HL-60 (cell line): ENCODE measurements around the gene OR56A5.

ENCODE experiments used
- GABPA ChIP-seq: IDR thresholded peaks from 2 replicates; pipeline ENCODE4 v1.6.1; 2012; ENCODE audit warnings: low read depth
- TF ChIP-seq, protein P1 (sequence below): IDR thresholded peaks from one replicate; pipeline ENCODE4 v1.5.1; 2011; ENCODE audit warnings: low read length, control low read depth, inconsistent platforms; ENCODE audit not compliant: insufficient read depth

DNA sequence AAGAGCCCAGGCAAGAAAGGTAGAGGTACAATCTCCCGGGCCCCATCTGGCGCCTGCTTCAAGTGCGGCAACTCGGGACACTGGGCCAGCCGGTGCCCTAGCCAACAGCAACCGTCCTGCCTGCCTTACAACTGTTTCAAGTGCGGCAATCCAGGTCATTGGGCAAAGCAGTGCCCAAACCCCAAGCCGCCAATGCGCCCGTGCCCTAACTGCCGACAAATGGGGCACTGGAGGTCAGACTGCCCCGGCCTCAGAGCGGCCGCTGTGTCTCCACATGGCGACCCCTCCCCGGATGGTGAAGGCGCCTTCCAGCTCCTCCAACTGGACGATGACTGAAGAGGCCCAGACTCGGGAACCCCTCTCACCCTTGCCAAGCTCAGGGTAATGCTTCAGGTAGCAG is 37.7 kb downstream of the OR56A5 start:
- TF ChIP-seq, protein P1, sequence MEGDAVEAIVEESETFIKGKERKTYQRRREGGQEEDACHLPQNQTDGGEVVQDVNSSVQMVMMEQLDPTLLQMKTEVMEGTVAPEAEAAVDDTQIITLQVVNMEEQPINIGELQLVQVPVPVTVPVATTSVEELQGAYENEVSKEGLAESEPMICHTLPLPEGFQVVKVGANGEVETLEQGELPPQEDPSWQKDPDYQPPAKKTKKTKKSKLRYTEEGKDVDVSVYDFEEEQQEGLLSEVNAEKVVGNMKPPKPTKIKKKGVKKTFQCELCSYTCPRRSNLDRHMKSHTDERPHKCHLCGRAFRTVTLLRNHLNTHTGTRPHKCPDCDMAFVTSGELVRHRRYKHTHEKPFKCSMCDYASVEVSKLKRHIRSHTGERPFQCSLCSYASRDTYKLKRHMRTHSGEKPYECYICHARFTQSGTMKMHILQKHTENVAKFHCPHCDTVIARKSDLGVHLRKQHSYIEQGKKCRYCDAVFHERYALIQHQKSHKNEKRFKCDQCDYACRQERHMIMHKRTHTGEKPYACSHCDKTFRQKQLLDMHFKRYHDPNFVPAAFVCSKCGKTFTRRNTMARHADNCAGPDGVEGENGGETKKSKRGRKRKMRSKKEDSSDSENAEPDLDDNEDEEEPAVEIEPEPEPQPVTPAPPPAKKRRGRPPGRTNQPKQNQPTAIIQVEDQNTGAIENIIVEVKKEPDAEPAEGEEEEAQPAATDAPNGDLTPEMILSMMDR, result no peak
- TF ChIP-seq GABPA, result no peak
